WERI-Rb-1 (cell line): Measurements from ENCODE around the gene NACC1.

ENCODE experiments used
- DNase-seq: peaks from one replicate; pipeline ENCODE4 v3.0.0-alpha.2; 2020
- H3K27ac ChIP-seq: fragments of 250-450 bp; sonication (Bioruptor Pico); 2 replicates; pipeline ENCODE4 v1.5.1; 2020; ENCODE audit warnings: mild to moderate bottlenecking, moderate library complexity
- H3K27me3 ChIP-seq: fragments of 250-450 bp; sonication (Bioruptor Pico); 2 replicates; pipeline ENCODE4 v1.5.1; 2021; ENCODE audit warnings: mild to moderate bottlenecking, low read depth, moderate library complexity; ENCODE audit not compliant: insufficient read depth, severe bottlenecking
- H3K36me3 ChIP-seq: fragments of 250-450 bp; sonication (Bioruptor Pico); 2 replicates; pipeline ENCODE4 v1.5.1; 2020; ENCODE audit warnings: mild to moderate bottlenecking, moderate library complexity
- H3K4me3 ChIP-seq: 2 replicates; pipeline ENCODE4 v1.5.1; 2011; ENCODE audit warnings: low read depth, mild to moderate bottlenecking, control low read depth, low read length
- H3K9me3 ChIP-seq: fragments of 250-450 bp; sonication (Bioruptor Pico); 2 replicates; pipeline ENCODE4 v1.5.1; 2021; ENCODE audit warnings: mild to moderate bottlenecking, moderate library complexity; ENCODE audit not compliant: severe bottlenecking
- CTCF ChIP-seq: IDR thresholded peaks from 2 replicates; pipeline ENCODE4 v1.5.1; 2011; ENCODE audit warnings: low read depth, mild to moderate bottlenecking, control low read depth, inconsistent platforms, low read length

NACC1 gene

GRCh38 chr19:13127051-13127450, 9.0 kb downstream of the NACC1 start:
- H3K27me3 ChIP-seq = no peaks in the 10 kb centered on the region
- peaks cover 40% of the 10 kb centered on the region for H3K36me3 ChIP-seq
- DNase-seq = no peak
- peak overlapping the region; percentile 35; the same call in 1 of the 2 replicates for H3K27ac ChIP-seq
- H3K9me3 ChIP-seq = no peaks in the 10 kb centered on the region
- no peak for TF ChIP-seq CTCF
- H3K4me3 ChIP-seq = no peak overlapping the region

GRCh38 chr19:13127811-13128575, 9.9 kb downstream of the NACC1 start:
- peak overlapping the region; percentile 39; the same call in 1 of the 2 replicates for H3K27ac ChIP-seq
- peaks cover 39% of the 10 kb centered on the region for H3K36me3 ChIP-seq
- TF ChIP-seq CTCF = no peak
- H3K4me3 ChIP-seq = no peak overlapping the region
- no peak for DNase-seq
- H3K27me3 ChIP-seq = no peaks in the 10 kb centered on the region
- no peaks in the 10 kb centered on the region for H3K9me3 ChIP-seq

GRCh38 chr19:13128583-13128982, 10.5 kb downstream of the NACC1 start:
- Histone ChIP-seq H3K4me3 (no peak overlapping the region), H3K27ac (peak overlapping the region; percentile 26; the same call in 1 of the 2 replicates), H3K27me3 (no peaks in the 10 kb centered on the region), H3K9me3 (no peaks in the 10 kb centered on the region), H3K36me3 (peaks cover 36% of the 10 kb centered on the region)
- DNase-seq = no peak
- no peak for TF ChIP-seq CTCF

GRCh38 chr19:13129384-13129783, 11.3 kb downstream of the NACC1 start:
- DNase-seq = no peak
- Histone ChIP-seq H3K27me3 (no peaks in the 10 kb centered on the region), H3K9me3 (no peaks in the 10 kb centered on the region), H3K27ac (no peak overlapping the region), H3K36me3 (peaks cover 35% of the 10 kb centered on the region), H3K4me3 (no peak overlapping the region)
- no peak for TF ChIP-seq CTCF

GRCh38 chr19:13130886-13131490, 12.9 kb downstream of the NACC1 start:
- no peaks in the 10 kb centered on the region for H3K27me3 ChIP-seq
- H3K9me3 ChIP-seq = no peaks in the 10 kb centered on the region
- H3K4me3 ChIP-seq = no peak overlapping the region
- H3K27ac ChIP-seq = no peak overlapping the region
- no peak for TF ChIP-seq CTCF
- DNase-seq = no peak
- H3K36me3 ChIP-seq = peaks cover 42% of the 10 kb centered on the region
